ENCODE measurements around the gene S100A10.

S100A10 gene

DNA sequence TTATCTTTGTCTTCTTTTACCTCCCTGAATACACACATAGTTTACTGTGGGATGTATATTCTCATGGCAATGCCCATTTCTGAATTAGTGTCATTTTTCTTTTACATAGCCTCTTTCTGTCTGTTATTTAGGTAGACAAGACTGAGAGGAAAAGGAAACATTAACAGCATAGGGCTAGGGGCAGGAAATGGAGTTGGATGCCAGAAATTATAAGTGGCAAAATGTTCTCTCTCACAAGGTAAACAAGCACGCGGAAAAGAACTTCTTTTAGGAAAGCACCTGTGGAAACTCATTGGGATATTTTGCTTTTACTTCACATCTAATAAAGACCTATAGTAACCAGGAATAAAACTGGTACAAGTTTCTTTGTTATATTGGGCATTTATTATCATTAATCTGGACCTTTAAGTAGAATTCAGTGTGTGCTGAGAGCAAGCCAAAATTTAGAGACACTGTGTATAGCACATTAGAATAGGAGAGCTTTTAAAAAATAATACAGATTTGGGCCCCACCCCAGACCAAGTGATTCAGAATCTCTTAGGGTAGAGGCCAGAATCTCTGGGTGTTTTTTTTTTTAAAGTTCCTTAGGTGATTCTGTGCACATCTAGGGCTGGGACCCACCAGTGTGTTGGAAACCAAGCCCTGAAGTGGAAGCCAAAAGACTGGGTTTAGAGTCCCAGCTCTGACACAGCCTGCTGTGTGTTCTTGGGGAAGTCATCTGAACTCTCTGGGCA is 32.7 kb downstream of the S100A10 start:
- TF ChIP-seq ARNTL (CRISPR knock-in tag; IDR thresholded peaks at IDR 0.05; ENCODE audit: borderline replicate concordance, low read depth) (no peak), ISL1 (CRISPR knock-in tag; IDR thresholded peaks at IDR 0.05) (no peak), ZFP30 (CRISPR knock-in tag; IDR thresholded peaks at IDR 0.05) (no peak), TSHZ2 (CRISPR knock-in tag; IDR thresholded peaks at IDR 0.05) (no peak), PPARA (CRISPR knock-in tag; IDR thresholded peaks at IDR 0.05; ENCODE audit: borderline replicate concordance) (no peak)
- no peak for ATAC-seq

GRCh38 chr1:151958959-151959358 is 34.7 kb downstream of the S100A10 start:
- no peak for TF ChIP-seq TSHZ2 (CRISPR knock-in tag; IDR thresholded peaks at IDR 0.05)
- TF ChIP-seq ISL1 (CRISPR knock-in tag; IDR thresholded peaks at IDR 0.05): no peak
- ATAC-seq: no peak

DNA sequence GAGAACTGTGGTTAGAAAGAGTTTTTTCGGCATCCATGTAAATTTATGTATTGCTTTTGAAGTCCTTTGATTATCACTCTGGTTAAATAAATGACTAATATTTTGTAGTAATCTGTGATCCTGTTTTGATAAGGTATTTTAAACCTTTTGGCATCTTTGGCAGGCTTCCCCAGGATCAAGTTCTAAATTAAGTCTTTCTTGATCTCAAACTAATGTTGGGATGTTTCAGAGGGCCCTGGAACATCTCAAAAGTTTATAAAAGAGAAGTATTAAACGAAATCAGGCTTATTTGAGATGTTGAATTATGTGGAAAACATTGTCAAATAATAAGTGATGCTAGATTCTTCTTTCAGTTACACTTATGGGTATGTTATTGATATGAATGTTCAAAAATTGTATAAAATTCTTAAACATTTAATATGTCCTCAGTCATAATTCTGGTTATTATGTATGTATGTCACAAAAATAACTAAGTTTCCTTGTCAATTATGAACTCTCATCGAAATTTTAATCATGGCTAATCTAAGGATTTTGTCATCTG is 36.6 kb downstream of the S100A10 start:
- no peak for TF ChIP-seq CSDC2 (CRISPR knock-in tag; IDR thresholded peaks at IDR 0.05)
- no peak for TF ChIP-seq PATZ1 (CRISPR knock-in tag; IDR thresholded peaks at IDR 0.05; ENCODE audit: borderline replicate concordance)
- TF ChIP-seq, protein P1, sequence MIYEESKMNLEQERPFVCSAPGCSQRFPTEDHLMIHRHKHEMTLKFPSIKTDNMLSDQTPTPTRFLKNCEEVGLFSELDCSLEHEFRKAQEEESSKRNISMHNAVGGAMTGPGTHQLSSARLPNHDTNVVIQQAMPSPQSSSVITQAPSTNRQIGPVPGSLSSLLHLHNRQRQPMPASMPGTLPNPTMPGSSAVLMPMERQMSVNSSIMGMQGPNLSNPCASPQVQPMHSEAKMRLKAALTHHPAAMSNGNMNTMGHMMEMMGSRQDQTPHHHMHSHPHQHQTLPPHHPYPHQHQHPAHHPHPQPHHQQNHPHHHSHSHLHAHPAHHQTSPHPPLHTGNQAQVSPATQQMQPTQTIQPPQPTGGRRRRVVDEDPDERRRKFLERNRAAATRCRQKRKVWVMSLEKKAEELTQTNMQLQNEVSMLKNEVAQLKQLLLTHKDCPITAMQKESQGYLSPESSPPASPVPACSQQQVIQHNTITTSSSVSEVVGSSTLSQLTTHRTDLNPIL (CRISPR knock-in tag; IDR thresholded peaks at IDR 0.05; ENCODE audit: low read depth): no peak
- no peak for TF ChIP-seq ZFP3 (CRISPR knock-in tag; IDR thresholded peaks at IDR 0.05)
- TF ChIP-seq OSR1 (CRISPR knock-in tag; IDR thresholded peaks at IDR 0.05): no peak
- no peak for TF ChIP-seq CSRNP3 (CRISPR knock-in tag; IDR thresholded peaks at IDR 0.05)
- ATAC-seq: no peak

DNA sequence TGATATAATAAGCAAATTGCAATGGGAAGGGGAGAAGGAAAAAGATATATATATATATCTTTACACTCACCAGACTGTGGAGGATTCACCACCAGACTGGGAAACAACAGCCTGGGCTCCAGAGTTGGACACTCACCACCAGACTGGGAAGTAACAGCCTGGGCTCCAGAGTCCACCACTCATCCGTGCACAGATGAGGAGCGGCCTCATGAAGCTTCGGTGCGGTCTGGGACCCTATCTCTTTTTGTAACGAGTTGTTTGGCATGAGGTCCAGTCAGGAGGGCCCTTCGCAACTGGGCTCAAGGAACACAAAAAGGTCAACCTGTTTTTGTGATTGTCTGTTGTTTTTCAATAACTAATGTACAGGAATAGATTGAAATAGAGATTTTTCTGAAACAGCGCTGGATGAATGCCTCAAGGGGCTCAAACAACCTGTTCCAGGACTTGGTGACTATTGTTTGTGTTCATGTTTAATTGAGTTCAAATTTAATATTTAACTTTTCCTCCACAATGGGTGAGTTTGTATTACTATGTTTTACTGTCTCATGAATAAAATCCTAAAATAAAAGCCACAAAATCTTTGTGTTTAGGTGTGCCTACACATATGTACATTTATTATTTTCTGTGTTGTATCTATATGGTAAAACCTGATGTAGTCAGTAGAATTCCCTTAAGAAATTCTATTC is 40.1 kb downstream of the S100A10 start:
- peak; percentile 36; the same call in 2 of the 3 replicates for ATAC-seq
- TF ChIP-seq OSR1 (CRISPR knock-in tag; IDR thresholded peaks at IDR 0.05) (no peak), BACH2 (CRISPR knock-in tag; IDR thresholded peaks at IDR 0.05; ENCODE audit: borderline replicate concordance) (no peak), POU6F1 (CRISPR knock-in tag; IDR thresholded peaks at IDR 0.05; ENCODE audit: borderline replicate concordance, low read depth) (no peak), ZFP3 (CRISPR knock-in tag; IDR thresholded peaks at IDR 0.05) (no peak), ISL1 (CRISPR knock-in tag; IDR thresholded peaks at IDR 0.05) (no peak), ESRRG (CRISPR knock-in tag; IDR thresholded peaks at IDR 0.05) (no peak), PATZ1 (CRISPR knock-in tag; IDR thresholded peaks at IDR 0.05; ENCODE audit: borderline replicate concordance) (no peak), ARNTL (CRISPR knock-in tag; IDR thresholded peaks at IDR 0.05; ENCODE audit: borderline replicate concordance, low read depth) (no peak), SNAI2 (CRISPR knock-in tag; IDR thresholded peaks at IDR 0.05) (no peak), ZC3H10 (CRISPR knock-in tag; IDR thresholded peaks at IDR 0.05) (no peak), PPARA (CRISPR knock-in tag; IDR thresholded peaks at IDR 0.05; ENCODE audit: borderline replicate concordance) (no peak)
- TF ChIP-seq, protein P1 (CRISPR knock-in tag; IDR thresholded peaks at IDR 0.05; ENCODE audit: low read depth): no peak
